ENCODE data around the gene NAB1.

Gene NAB1

DNA sequence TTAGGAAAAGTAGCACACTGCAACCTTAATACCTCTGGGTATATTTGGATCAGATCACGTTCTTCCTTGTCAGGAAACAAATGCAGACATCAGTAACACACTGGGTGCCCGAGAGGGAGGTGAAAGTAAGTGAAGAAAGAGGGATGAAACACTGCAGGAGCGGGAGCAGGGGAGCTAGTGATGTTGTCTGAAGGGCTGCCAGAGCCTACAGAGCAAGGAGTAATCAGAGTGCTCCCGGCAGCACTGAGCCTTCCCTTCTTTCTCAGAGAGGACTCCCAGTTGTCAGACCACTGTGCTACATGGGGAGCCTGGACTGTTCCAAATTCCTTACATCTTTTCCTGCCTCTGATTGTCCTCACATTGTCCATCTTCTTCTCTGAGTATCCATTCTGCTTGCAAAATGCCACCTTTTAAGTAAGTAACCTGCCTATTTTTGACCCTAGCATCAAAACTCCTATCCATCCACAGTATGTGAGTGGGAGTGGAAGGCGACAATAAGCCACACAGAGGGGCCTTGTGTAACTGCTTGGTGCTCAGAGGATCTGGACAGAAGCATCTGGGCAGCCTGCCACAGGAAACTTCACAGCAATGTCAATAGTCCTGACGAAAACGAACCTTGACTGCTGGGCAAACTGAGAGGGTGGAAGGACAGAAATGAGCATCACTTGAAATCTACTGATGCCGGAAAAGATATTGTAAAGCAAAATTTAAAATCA lies 10.8 kb upstream of the NAB1 start:
- no peak for DNase-seq

- DNase-seq, result no peak
These were observed 8.8 kb upstream of the NAB1 start for GRCh38 chr2:190640117-190640516.

- DNase-seq, result no peak
These were observed 7.4 kb upstream of the NAB1 start for GRCh38 chr2:190641469-190641868.

DNA sequence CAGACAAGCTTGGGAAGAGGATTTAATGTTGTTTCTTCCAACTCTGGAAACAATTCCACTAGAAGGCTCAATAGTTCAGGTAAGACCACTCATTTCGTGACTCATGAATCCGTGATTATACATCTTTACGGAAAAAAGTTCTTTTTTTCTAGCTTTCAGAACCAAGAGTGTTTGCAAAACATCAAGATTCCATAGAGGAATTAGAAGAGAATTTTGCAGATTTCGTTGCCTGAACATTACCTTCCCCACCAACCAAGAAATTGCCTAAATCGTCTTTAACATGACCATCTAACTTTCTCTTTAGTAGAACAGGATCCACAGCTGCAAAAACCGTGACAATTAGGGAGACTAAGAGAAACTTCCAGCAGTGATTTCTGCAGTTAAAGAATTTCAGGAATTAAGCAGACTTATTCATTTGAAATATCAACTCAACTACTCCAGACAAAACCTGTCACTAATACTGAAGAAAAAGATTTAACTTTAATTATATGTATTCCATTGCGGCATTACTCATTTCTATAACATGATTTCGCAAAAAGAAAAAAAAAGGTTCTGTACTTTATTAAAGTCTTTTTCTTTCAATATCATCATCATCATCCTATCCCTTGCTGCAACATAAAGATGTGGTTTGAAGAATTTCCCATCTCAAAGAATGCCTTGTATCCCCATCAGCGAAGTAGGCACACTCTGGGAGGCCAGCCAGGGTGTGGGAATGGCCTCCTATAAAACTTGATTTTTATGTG lies 1.9 kb upstream of the NAB1 start:
- no peak for DNase-seq

- DNase-seq, result peak; percentile 85
These were observed 421 bp upstream of the NAB1 start for GRCh38 chr2:190648289-190649034.

- peak; percentile 69 for DNase-seq
These were observed 1.0 kb downstream of the NAB1 start for GRCh38 chr2:190649798-190650390.

- DNase-seq, result no peak
These were observed 2.5 kb downstream of the NAB1 start for GRCh38 chr2:190651413-190651812.

- DNase-seq, result no peak
These were observed 4.3 kb downstream of the NAB1 start for GRCh38 chr2:190653231-190653630.

DNA sequence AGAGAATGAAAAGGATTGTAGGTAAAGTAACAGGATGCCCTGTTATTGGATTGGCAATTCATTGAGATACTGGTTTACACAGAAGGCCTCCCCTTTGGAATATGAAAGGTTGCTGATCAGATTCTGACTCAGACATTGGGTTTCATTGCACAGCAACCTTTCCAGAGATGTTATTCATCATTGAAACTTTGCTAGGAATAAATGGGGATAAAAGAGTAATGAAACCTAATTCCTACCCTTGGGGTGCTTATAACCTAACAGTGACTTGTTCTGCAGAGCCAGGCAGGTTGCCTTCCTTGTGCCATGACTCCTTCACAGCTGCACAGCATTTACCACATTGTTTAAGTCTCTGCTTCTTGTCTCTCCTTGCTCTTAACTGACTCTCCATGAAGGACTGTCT lies 5.0 kb downstream of the NAB1 start:
- no peak for DNase-seq

GRCh38 chr2:190655113-190655512 lies 6.2 kb downstream of the NAB1 start:
- no peak for DNase-seq

- no peak for DNase-seq
These were observed 6.7 kb downstream of the NAB1 start for GRCh38 chr2:190655570-190655969.

DNA sequence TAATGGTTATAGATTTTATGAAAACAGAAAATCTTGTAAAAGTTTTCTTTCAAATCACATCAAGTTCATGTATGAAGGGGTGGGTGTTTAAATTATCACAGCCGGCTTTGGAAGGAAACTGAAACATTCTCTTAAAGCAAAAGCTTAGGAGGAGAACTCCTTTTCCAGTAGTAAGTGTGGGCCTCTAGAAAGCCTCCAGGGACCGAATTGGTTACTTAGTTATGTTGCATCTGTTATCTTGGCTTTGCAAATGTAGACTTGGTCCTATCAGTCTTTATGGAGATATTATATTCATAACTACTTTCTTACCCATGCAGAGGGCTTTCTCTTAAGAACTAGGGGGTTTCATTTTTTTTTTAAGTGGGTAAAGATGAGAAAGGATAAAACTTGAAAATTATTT lies 7.4 kb downstream of the NAB1 start:
- no peak for DNase-seq

- DNase-seq, result no peak
These were observed 8.8 kb downstream of the NAB1 start for GRCh38 chr2:190657474-190658255.

DNA sequence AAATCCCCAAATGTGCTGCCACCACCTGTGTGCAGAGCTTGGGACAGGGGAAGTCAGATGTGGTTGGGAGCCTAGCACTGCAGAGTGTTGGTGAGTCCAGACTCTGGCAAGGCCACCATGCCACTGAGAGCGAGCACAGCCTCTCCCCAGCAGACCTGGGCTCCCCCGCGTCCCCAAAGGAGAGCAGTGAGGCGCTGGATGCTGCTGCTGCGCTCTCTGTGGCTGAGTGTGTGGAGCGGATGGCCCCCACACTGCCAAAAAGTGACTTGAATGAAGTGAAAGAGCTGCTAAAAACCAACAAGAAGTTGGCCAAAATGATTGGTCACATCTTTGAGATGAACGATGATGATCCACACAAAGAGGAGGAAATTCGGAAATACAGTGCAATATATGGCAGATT lies 10.7 kb downstream of the NAB1 start:
- no peak for DNase-seq

GRCh38 chr2:190662754-190663153 lies 13.9 kb downstream of the NAB1 start:
- no peak for DNase-seq

- no peak for DNase-seq
These were observed 14.5 kb downstream of the NAB1 start for GRCh38 chr2:190663348-190663747.

- no peak for DNase-seq
These were observed 15.0 kb downstream of the NAB1 start for GRCh38 chr2:190663839-190664238.

- no peak for DNase-seq
These were observed 15.4 kb downstream of the NAB1 start for GRCh38 chr2:190664240-190664639.

DNA sequence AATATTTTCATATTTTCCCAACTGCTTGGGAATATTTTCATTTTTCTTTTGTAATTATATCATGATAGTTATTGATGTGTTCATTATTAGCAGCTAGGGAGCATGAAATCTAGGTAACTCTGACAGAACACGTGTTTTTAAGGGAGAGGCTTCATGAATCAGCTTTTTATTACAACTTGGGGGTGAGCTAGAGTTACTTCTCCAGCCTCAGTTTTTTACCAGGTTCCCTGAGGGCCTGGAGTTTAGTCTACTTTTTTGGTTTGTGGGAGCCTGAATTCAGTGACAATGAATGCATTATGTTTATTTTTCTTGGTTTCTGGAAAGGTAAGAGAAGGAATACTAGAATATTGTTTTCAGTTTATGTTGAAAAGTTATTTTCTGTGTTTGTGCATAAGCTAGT lies 18.0 kb downstream of the NAB1 start:
- no peak for DNase-seq

- peak; percentile 38 for DNase-seq
These were observed 20.0 kb downstream of the NAB1 start for GRCh38 chr2:190668892-190669291.

DNA sequence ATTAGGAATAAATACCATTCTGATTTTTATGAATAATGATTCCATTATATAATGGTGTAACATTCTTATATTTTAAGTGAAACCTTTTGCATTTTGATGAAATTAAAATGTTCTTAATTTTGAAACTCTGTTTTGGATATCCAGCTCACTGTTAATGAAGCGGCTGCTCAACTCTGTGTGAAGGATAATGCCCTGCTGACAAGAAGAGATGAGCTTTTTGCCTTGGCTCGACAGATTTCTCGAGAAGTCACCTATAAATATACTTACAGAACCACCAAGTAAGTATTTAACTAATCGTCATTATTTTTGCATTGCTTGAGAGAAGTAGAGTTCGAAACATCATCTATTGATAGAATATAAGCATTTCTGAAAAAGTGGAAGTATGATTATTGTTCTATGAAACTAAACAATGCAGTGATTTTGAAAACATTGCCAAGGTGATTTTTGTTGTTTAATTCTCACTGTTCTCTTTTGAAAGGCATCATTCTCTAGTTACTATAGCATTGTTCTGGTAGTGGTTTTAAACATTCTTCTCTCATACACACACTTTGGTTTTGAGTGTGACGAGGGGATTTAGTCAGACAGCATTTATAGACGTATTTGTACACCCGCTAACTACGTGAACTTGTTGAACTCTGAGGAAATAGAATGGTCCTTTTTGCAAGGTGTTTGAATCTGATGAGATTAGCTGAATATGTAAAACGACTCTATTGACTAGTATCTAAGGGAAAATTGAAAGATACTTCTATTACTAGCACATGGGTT lies 21.5 kb downstream of the NAB1 start:
- no peak for DNase-seq
